Left kidney (tissue), 2 donors: ENCODE data around the gene RAET1G. TPM values are rescaled to one million over a fixed set of nuclear protein-coding genes. Genes with fewer than 3 reads are reported as not detected.
"Not testable (repeated sequence)": the region's sequence is repeated elsewhere in the genome, so short reads cannot be mapped to it uniquely, and the experiment has no call there.

ENCODE experiments used
- DNase-seq: peaks from one replicate; pipeline ENCODE4 v3.0.0-alpha.2; 2013
- polyA plus RNA-seq: library from polyadenylated mRNA; unstranded; fragments of 120-200 nt; gene quantifications from one replicate; pipeline ENCODE4 v1.2.1, GENCODE V29; 2013; ENCODE audit not compliant: insufficient read length

The RAET1G gene
- polyA plus RNA-seq, 1 donor: 1.4 TPM

GRCh38 chr6:149913540-149914240 is 9.2 kb downstream of the RAET1G start:
- DNase-seq: no peak

- DNase-seq: no peak
Measured at GRCh38 chr6:149913085-149913484, 9.8 kb downstream of the RAET1G start.

GRCh38 chr6:149912680-149913079 is 10.2 kb downstream of the RAET1G start:
- not testable (repeated sequence) for DNase-seq

- no peak for DNase-seq
Measured at GRCh38 chr6:149910721-149911151, 12.2 kb downstream of the RAET1G start.

- no peak for DNase-seq
Measured at GRCh38 chr6:149909701-149910470, 13.0 kb downstream of the RAET1G start.

- not testable (repeated sequence) for DNase-seq
Measured at GRCh38 chr6:149908480-149908879, 14.4 kb downstream of the RAET1G start.

- DNase-seq: no peak
Measured at GRCh38 chr6:149907317-149907716, 15.6 kb downstream of the RAET1G start.

- no peak for DNase-seq
Measured at GRCh38 chr6:149906405-149906804, 16.5 kb downstream of the RAET1G start.

GRCh38 chr6:149905911-149906371 is 17.0 kb downstream of the RAET1G start:
- DNase-seq: no peak

- no peak for DNase-seq
Measured at GRCh38 chr6:149905371-149905910, 17.5 kb downstream of the RAET1G start.

- no peak for DNase-seq
Measured at GRCh38 chr6:149904661-149905370, 18.1 kb downstream of the RAET1G start.

- DNase-seq: no peak
Measured at GRCh38 chr6:149903938-149904611, 18.8 kb downstream of the RAET1G start.

GRCh38 chr6:149901444-149902140 is 21.3 kb downstream of the RAET1G start:
- no peak for DNase-seq

GRCh38 chr6:149900620-149901443 is 22.1 kb downstream of the RAET1G start:
- no peak for DNase-seq

GRCh38 chr6:149899926-149900619 is 22.8 kb downstream of the RAET1G start:
- no peak for DNase-seq

- DNase-seq: no peak
Measured at GRCh38 chr6:149899486-149899885, 23.4 kb downstream of the RAET1G start.

- no peak for DNase-seq
Measured at GRCh38 chr6:149898966-149899365, 24.0 kb downstream of the RAET1G start.

GRCh38 chr6:149897855-149898744 is 24.8 kb downstream of the RAET1G start, which contains the start of gene RAET1E:
Gene RAET1E, minus strand, starts transcription at chr6:149898113. Its CDS starts 7,212 bp downstream, at chr6:149890901.
- DNase-seq: no peak
